AG08395 (cell line): Measurements from ENCODE around the gene LANCL1.

Experiments
- DNase-seq: peaks from one replicate; pipeline ENCODE4 v3.0.0; 2012; ENCODE audit warnings: mixed read lengths, low spot score

The LANCL1 gene

GRCh38 chr2:210476194-210477128 is at the start of gene LANCL1:
TSS of gene LANCL1 (minus strand) at chr2:210476759. CDS start at chr2:210476396, 363 bp downstream.
- peak; percentile 96 for DNase-seq

- no peak for DNase-seq
Measured at GRCh38 chr2:210524533-210524932, 48.0 kb upstream of the LANCL1 start.

GRCh38 chr2:210523650-210524289 is 47.2 kb upstream of the LANCL1 start:
- DNase-seq = no peak

GRCh38 chr2:210522399-210522798 is 45.8 kb upstream of the LANCL1 start:
- no peak for DNase-seq

- no peak for DNase-seq
Measured at GRCh38 chr2:210519594-210519993, 43.0 kb upstream of the LANCL1 start.

GRCh38 chr2:210517264-210517663 is 40.7 kb upstream of the LANCL1 start:
- DNase-seq = no peak

GRCh38 chr2:210515911-210516310 is 39.4 kb upstream of the LANCL1 start:
- DNase-seq = no peak

- DNase-seq = no peak
Measured at GRCh38 chr2:210503725-210504191, 27.2 kb upstream of the LANCL1 start.

- DNase-seq = peak; percentile 73
Measured at GRCh38 chr2:210503001-210503623, 26.6 kb upstream of the LANCL1 start.

- DNase-seq = no peak
Measured at GRCh38 chr2:210496512-210496911, 20.0 kb upstream of the LANCL1 start.

GRCh38 chr2:210493528-210493927 is 17.0 kb upstream of the LANCL1 start:
- no peak for DNase-seq

GRCh38 chr2:210481601-210482175 is 5.1 kb upstream of the LANCL1 start:
- no peak for DNase-seq

GRCh38 chr2:210480764-210481163 is 4.2 kb upstream of the LANCL1 start:
- DNase-seq = no peak

GRCh38 chr2:210480079-210480478 is 3.5 kb upstream of the LANCL1 start:
- DNase-seq = no peak

- DNase-seq = no peak
Measured at GRCh38 chr2:210478661-210479060, 2.1 kb upstream of the LANCL1 start.

- peak; percentile 81 for DNase-seq
Measured at GRCh38 chr2:210477496-210477895, 937 bp upstream of the LANCL1 start.

GRCh38 chr2:210475706-210476105 is 853 bp downstream of the LANCL1 start:
- DNase-seq = no peak

- DNase-seq = no peak
Measured at GRCh38 chr2:210474776-210475175, 1.8 kb downstream of the LANCL1 start.

- no peak for DNase-seq
Measured at GRCh38 chr2:210461401-210461800, 15.2 kb downstream of the LANCL1 start.

- DNase-seq = no peak
Measured at GRCh38 chr2:210460322-210461227, 16.0 kb downstream of the LANCL1 start.

- DNase-seq = no peak
Measured at GRCh38 chr2:210459880-210460279, 16.7 kb downstream of the LANCL1 start.
